ENCODE measurements around the gene TSPAN15.

DNA sequence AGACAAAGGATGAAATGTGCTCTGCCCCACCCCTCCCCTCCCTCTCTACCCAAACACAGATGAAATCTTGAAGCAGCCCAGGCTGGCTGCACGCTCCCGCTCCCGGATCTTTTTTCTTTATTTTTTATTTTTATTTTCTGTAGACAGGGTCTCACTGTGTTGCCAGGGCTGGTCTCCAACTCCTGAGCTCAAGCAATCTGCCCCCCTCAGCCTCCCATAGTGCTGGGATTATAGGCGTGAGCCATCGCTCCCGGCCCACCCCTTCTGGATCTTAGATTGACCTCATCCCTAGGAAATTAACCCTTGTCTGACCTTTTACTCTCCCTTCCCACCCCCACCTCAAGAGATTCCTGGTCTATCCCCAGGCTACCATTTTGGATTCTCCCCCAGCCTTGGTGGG, 48.9 kb upstream of the TSPAN15 start:
- no peak for TF ChIP-seq RELA (CRISPR knock-in tag; IDR thresholded peaks at IDR 0.05; ENCODE audit: borderline replicate concordance)
- TF ChIP-seq, protein P1, sequence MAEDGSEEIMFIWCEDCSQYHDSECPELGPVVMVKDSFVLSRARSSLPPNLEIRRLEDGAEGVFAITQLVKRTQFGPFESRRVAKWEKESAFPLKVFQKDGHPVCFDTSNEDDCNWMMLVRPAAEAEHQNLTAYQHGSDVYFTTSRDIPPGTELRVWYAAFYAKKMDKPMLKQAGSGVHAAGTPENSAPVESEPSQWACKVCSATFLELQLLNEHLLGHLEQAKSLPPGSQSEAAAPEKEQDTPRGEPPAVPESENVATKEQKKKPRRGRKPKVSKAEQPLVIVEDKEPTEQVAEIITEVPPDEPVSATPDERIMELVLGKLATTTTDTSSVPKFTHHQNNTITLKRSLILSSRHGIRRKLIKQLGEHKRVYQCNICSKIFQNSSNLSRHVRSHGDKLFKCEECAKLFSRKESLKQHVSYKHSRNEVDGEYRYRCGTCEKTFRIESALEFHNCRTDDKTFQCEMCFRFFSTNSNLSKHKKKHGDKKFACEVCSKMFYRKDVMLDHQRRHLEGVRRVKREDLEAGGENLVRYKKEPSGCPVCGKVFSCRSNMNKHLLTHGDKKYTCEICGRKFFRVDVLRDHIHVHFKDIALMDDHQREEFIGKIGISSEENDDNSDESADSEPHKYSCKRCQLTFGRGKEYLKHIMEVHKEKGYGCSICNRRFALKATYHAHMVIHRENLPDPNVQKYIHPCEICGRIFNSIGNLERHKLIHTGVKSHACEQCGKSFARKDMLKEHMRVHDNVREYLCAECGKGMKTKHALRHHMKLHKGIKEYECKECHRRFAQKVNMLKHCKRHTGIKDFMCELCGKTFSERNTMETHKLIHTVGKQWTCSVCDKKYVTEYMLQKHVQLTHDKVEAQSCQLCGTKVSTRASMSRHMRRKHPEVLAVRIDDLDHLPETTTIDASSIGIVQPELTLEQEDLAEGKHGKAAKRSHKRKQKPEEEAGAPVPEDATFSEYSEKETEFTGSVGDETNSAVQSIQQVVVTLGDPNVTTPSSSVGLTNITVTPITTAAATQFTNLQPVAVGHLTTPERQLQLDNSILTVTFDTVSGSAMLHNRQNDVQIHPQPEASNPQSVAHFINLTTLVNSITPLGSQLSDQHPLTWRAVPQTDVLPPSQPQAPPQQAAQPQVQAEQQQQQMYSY (CRISPR knock-in tag; IDR thresholded peaks at IDR 0.05) = no peak
- TF ChIP-seq, protein P2, sequence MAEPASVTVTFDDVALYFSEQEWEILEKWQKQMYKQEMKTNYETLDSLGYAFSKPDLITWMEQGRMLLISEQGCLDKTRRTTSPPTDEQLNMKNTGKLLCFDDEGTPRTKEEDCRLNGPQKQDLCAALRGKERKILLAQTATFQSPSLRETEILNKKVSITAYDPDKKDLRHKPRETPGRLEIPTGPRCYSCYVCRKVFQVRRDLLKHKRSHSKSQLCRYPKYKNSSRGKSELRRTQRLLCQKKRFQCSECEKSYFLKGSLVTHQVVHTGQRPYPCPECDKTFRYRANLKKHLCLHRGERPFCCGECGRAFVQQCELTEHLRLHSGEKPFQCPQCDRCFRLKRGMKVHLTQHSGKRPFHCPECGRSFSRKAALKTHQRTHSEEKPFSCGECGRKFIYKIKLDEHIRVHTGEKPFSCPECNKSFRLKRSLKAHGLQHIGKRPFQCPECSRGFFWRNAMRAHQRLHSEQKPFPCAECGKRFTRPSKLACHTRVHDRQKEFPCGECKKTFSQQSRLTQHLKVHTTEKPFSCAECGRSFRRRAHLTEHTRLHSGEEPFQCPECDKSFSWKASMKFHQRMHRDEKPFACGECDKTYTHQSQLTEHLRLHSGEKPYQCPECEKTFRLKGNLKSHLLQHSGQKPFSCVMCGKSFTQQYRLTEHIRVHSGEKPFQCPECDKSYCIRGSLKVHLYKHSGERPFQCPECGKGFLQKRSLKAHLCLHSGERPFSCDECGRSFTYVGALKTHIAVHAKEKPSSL (CRISPR knock-in tag; conservative IDR thresholded peaks at IDR 0.05) = no peak
- TF ChIP-seq, protein P3, sequence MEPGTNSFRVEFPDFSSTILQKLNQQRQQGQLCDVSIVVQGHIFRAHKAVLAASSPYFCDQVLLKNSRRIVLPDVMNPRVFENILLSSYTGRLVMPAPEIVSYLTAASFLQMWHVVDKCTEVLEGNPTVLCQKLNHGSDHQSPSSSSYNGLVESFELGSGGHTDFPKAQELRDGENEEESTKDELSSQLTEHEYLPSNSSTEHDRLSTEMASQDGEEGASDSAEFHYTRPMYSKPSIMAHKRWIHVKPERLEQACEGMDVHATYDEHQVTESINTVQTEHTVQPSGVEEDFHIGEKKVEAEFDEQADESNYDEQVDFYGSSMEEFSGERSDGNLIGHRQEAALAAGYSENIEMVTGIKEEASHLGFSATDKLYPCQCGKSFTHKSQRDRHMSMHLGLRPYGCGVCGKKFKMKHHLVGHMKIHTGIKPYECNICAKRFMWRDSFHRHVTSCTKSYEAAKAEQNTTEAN (CRISPR knock-in tag; IDR thresholded peaks at IDR 0.05) = no peak
- TF ChIP-seq, protein P4, sequence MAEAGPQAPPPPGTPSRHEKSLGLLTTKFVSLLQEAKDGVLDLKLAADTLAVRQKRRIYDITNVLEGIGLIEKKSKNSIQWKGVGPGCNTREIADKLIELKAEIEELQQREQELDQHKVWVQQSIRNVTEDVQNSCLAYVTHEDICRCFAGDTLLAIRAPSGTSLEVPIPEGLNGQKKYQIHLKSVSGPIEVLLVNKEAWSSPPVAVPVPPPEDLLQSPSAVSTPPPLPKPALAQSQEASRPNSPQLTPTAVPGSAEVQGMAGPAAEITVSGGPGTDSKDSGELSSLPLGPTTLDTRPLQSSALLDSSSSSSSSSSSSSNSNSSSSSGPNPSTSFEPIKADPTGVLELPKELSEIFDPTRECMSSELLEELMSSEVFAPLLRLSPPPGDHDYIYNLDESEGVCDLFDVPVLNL (CRISPR knock-in tag; IDR thresholded peaks at IDR 0.05; ENCODE audit: borderline replicate concordance, low read depth) = no peak
- TF ChIP-seq ELF4 (CRISPR knock-in tag; IDR thresholded peaks at IDR 0.05; ENCODE audit: low read depth) = no peak
- TF ChIP-seq FOXJ3 (CRISPR knock-in tag; IDR thresholded peaks at IDR 0.05; ENCODE audit: borderline replicate concordance) = no peak
- TF ChIP-seq, protein P5, sequence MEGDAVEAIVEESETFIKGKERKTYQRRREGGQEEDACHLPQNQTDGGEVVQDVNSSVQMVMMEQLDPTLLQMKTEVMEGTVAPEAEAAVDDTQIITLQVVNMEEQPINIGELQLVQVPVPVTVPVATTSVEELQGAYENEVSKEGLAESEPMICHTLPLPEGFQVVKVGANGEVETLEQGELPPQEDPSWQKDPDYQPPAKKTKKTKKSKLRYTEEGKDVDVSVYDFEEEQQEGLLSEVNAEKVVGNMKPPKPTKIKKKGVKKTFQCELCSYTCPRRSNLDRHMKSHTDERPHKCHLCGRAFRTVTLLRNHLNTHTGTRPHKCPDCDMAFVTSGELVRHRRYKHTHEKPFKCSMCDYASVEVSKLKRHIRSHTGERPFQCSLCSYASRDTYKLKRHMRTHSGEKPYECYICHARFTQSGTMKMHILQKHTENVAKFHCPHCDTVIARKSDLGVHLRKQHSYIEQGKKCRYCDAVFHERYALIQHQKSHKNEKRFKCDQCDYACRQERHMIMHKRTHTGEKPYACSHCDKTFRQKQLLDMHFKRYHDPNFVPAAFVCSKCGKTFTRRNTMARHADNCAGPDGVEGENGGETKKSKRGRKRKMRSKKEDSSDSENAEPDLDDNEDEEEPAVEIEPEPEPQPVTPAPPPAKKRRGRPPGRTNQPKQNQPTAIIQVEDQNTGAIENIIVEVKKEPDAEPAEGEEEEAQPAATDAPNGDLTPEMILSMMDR (IDR thresholded peaks at IDR 0.05) = no peak
- TF ChIP-seq, protein P6, sequence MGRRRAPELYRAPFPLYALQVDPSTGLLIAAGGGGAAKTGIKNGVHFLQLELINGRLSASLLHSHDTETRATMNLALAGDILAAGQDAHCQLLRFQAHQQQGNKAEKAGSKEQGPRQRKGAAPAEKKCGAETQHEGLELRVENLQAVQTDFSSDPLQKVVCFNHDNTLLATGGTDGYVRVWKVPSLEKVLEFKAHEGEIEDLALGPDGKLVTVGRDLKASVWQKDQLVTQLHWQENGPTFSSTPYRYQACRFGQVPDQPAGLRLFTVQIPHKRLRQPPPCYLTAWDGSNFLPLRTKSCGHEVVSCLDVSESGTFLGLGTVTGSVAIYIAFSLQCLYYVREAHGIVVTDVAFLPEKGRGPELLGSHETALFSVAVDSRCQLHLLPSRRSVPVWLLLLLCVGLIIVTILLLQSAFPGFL (CRISPR knock-in tag; IDR thresholded peaks at IDR 0.05; ENCODE audit: borderline replicate concordance) = no peak
- TF ChIP-seq, protein P7, sequence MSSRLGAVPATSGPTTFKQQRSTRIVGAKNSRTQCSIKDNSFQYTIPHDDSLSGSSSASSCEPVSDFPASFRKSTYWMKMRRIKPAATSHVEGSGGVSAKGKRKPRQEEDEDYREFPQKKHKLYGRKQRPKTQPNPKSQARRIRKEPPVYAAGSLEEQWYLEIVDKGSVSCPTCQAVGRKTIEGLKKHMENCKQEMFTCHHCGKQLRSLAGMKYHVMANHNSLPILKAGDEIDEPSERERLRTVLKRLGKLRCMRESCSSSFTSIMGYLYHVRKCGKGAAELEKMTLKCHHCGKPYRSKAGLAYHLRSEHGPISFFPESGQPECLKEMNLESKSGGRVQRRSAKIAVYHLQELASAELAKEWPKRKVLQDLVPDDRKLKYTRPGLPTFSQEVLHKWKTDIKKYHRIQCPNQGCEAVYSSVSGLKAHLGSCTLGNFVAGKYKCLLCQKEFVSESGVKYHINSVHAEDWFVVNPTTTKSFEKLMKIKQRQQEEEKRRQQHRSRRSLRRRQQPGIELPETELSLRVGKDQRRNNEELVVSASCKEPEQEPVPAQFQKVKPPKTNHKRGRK (CRISPR knock-in tag; IDR thresholded peaks at IDR 0.05; ENCODE audit: borderline replicate concordance) = no peak
- TF ChIP-seq NR3C1 (CRISPR knock-in tag; conservative IDR thresholded peaks at IDR 0.05; ENCODE audit: low read depth) = no peak

Data from WTC11 (cell line).